SK-N-SH treated with all-trans-retinoic acid at 6 μM for 48 hours (cell line): ENCODE measurements around the gene SFMBT2.

Experiments
- ATAC-seq: fragments of 200-7000 bp; cut with Tn5 transposase; 3 replicates; pipeline ENCODE4 v1.9.1; 2020; ENCODE audit warnings: mild to moderate bottlenecking, moderate library complexity
- ARNTL ChIP-seq: fragments of 450-650 bp; formaldehyde crosslinking; IDR thresholded peaks from 2 replicates; pipeline ENCODE4 v1.5.0; 2020; ENCODE audit warnings: low read depth, mild to moderate bottlenecking, moderate library complexity, borderline replicate concordance
- BACH2 ChIP-seq: fragments of 250-450 bp; sonication (Bioruptor Pico); IDR thresholded peaks from 2 replicates; pipeline ENCODE4 v1.9.0; 2021; ENCODE audit warnings: mild to moderate bottlenecking, borderline replicate concordance
- CSDC2 ChIP-seq: fragments of 250-450 bp; sonication (Bioruptor Pico); IDR thresholded peaks from 2 replicates; pipeline ENCODE4 v1.5.0; 2020; ENCODE audit warnings: mild to moderate bottlenecking, moderate library complexity
- ESRRG ChIP-seq: fragments of 250-450 bp; sonication (Bioruptor Pico); IDR thresholded peaks from 2 replicates; pipeline ENCODE4 v1.6.1; 2021; ENCODE audit warnings: mild to moderate bottlenecking
- GLIS3 ChIP-seq: fragments of 250-450 bp; sonication (Bioruptor Pico); IDR thresholded peaks from 2 replicates; pipeline ENCODE4 v1.5.0; 2020; ENCODE audit warnings: mild to moderate bottlenecking, moderate library complexity
- ISL1 ChIP-seq: fragments of 250-450 bp; sonication (Bioruptor Pico); IDR thresholded peaks from 2 replicates; pipeline ENCODE4 v2.1.2; 2022; ENCODE audit warnings: mild to moderate bottlenecking, moderate library complexity
- PPARA ChIP-seq: fragments of 250-450 bp; sonication (Bioruptor Pico); IDR thresholded peaks from 2 replicates; pipeline ENCODE4 v1.5.0; 2020; ENCODE audit warnings: mild to moderate bottlenecking, borderline replicate concordance
- RARB ChIP-seq: fragments of 250-450 bp; sonication (Bioruptor Pico); IDR thresholded peaks from 2 replicates; pipeline ENCODE4 v1.8.0; 2021; ENCODE audit warnings: mild to moderate bottlenecking, moderate library complexity
- SNAI2 ChIP-seq: fragments of 250-450 bp; sonication (Bioruptor Pico); IDR thresholded peaks from 2 replicates; pipeline ENCODE4 v1.5.0; 2020; ENCODE audit warnings: mild to moderate bottlenecking, moderate library complexity
- ZC3H10 ChIP-seq: fragments of 250-450 bp; sonication (Bioruptor Pico); IDR thresholded peaks from 2 replicates; pipeline ENCODE4 v1.5.1; 2021; ENCODE audit warnings: mild to moderate bottlenecking, moderate library complexity
- ZFP3 ChIP-seq: fragments of 250-450 bp; sonication (Bioruptor Pico); IDR thresholded peaks from 2 replicates; pipeline ENCODE4 v1.5.0; 2020; ENCODE audit warnings: mild to moderate bottlenecking, moderate library complexity
- ZFP30 ChIP-seq: fragments of 450-650 bp; formaldehyde crosslinking; IDR thresholded peaks from 2 replicates; pipeline ENCODE4 v1.5.0; 2022; ENCODE audit warnings: mild to moderate bottlenecking, moderate library complexity
- ZNF70 ChIP-seq: fragments of 450-650 bp; formaldehyde crosslinking; IDR thresholded peaks from 2 replicates; pipeline ENCODE4 v1.5.0; 2020; ENCODE audit warnings: mild to moderate bottlenecking, moderate library complexity
- TF ChIP-seq, protein P1 (sequence below): fragments of 250-450 bp; sonication (Bioruptor Pico); IDR thresholded peaks from 2 replicates; pipeline ENCODE4 v1.5.0; 2020; ENCODE audit warnings: mild to moderate bottlenecking, moderate library complexity
- TF ChIP-seq, protein P2 (sequence below): fragments of 250-450 bp; sonication (Bioruptor Pico); IDR thresholded peaks from 2 replicates; pipeline ENCODE4 v1.5.1; 2020; ENCODE audit warnings: low read depth, mild to moderate bottlenecking, moderate library complexity
- TF ChIP-seq, protein P3 (sequence below): fragments of 250-450 bp; sonication (Bioruptor Pico); IDR thresholded peaks from 2 replicates; pipeline ENCODE4 v1.8.0; 2020; ENCODE audit warnings: mild to moderate bottlenecking, moderate library complexity, borderline replicate concordance
- TF ChIP-seq, protein P4 (sequence below): fragments of 250-450 bp; sonication (Bioruptor Pico); IDR thresholded peaks from 2 replicates; pipeline ENCODE4 v1.8.0; 2021; ENCODE audit warnings: low read depth, mild to moderate bottlenecking, moderate library complexity, borderline replicate concordance

Gene SFMBT2

DNA sequence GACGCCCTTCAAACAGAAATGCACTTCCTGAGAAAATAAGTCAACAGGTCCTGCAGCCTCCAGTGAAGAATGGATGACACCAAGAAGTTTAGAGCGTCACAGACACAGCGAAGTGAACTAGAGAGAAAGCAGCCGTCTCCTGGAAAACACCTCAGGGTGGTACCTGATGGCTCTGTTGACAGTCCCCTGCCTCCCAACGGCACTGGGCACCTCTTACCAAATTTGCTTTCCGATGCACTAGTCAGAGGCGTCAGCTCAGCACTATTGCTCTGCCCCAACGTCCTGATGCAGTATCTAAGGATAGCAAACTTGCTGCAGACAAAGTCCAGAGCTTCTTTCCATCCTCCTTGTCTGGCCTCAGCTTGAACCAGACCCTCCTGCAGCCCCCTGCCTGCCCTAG, 38.3 kb downstream of the SFMBT2 start:
- TF ChIP-seq ZFP30 (CRISPR knock-in tag) (no peak), PPARA (CRISPR knock-in tag) (no peak), BACH2 (CRISPR knock-in tag) (no peak), ARNTL (CRISPR knock-in tag) (no peak), GLIS3 (CRISPR knock-in tag) (no peak), ZFP3 (no peak), ISL1 (CRISPR knock-in tag) (no peak), ESRRG (CRISPR knock-in tag) (no peak), ZC3H10 (CRISPR knock-in tag) (no peak)
- TF ChIP-seq, protein P1, sequence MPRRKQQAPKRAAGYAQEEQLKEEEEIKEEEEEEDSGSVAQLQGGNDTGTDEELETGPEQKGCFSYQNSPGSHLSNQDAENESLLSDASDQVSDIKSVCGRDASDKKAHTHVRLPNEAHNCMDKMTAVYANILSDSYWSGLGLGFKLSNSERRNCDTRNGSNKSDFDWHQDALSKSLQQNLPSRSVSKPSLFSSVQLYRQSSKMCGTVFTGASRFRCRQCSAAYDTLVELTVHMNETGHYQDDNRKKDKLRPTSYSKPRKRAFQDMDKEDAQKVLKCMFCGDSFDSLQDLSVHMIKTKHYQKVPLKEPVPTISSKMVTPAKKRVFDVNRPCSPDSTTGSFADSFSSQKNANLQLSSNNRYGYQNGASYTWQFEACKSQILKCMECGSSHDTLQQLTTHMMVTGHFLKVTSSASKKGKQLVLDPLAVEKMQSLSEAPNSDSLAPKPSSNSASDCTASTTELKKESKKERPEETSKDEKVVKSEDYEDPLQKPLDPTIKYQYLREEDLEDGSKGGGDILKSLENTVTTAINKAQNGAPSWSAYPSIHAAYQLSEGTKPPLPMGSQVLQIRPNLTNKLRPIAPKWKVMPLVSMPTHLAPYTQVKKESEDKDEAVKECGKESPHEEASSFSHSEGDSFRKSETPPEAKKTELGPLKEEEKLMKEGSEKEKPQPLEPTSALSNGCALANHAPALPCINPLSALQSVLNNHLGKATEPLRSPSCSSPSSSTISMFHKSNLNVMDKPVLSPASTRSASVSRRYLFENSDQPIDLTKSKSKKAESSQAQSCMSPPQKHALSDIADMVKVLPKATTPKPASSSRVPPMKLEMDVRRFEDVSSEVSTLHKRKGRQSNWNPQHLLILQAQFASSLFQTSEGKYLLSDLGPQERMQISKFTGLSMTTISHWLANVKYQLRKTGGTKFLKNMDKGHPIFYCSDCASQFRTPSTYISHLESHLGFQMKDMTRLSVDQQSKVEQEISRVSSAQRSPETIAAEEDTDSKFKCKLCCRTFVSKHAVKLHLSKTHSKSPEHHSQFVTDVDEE, result no peak
- TF ChIP-seq, protein P2, sequence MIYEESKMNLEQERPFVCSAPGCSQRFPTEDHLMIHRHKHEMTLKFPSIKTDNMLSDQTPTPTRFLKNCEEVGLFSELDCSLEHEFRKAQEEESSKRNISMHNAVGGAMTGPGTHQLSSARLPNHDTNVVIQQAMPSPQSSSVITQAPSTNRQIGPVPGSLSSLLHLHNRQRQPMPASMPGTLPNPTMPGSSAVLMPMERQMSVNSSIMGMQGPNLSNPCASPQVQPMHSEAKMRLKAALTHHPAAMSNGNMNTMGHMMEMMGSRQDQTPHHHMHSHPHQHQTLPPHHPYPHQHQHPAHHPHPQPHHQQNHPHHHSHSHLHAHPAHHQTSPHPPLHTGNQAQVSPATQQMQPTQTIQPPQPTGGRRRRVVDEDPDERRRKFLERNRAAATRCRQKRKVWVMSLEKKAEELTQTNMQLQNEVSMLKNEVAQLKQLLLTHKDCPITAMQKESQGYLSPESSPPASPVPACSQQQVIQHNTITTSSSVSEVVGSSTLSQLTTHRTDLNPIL, result no peak
- TF ChIP-seq, protein P3, sequence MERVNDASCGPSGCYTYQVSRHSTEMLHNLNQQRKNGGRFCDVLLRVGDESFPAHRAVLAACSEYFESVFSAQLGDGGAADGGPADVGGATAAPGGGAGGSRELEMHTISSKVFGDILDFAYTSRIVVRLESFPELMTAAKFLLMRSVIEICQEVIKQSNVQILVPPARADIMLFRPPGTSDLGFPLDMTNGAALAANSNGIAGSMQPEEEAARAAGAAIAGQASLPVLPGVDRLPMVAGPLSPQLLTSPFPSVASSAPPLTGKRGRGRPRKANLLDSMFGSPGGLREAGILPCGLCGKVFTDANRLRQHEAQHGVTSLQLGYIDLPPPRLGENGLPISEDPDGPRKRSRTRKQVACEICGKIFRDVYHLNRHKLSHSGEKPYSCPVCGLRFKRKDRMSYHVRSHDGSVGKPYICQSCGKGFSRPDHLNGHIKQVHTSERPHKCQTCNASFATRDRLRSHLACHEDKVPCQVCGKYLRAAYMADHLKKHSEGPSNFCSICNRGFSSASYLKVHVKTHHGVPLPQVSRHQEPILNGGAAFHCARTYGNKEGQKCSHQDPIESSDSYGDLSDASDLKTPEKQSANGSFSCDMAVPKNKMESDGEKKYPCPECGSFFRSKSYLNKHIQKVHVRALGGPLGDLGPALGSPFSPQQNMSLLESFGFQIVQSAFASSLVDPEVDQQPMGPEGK (CRISPR knock-in tag), result no peak
- TF ChIP-seq, protein P4, sequence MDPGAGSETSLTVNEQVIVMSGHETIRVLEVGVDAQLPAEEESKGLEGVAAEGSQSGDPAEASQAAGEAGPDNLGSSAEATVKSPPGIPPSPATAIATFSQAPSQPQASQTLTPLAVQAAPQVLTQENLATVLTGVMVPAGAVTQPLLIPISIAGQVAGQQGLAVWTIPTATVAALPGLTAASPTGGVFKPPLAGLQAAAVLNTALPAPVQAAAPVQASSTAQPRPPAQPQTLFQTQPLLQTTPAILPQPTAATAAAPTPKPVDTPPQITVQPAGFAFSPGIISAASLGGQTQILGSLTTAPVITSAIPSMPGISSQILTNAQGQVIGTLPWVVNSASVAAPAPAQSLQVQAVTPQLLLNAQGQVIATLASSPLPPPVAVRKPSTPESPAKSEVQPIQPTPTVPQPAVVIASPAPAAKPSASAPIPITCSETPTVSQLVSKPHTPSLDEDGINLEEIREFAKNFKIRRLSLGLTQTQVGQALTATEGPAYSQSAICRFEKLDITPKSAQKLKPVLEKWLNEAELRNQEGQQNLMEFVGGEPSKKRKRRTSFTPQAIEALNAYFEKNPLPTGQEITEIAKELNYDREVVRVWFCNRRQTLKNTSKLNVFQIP (CRISPR knock-in tag), result no peak
- no peak for ATAC-seq

DNA sequence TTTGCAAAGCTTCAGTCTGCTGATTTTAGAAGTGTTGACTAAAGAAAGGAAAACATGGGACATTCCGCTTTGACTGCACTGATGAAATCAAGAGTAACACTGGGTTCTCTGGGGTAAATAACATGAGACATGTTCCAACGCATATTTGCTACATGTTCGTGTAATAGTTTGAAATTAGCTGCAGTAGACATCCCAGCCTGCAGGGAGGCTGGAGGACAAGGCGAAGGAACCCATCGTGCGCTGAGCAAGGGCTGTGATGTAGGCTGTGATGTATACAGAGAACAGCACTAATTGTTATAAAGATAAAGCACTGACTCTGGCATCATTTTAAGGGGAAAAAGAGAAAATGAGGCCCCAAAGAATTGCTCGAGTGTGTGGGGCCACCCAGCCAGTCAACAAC, 40.3 kb downstream of the SFMBT2 start:
- ATAC-seq, result no peak
- no peak for TF ChIP-seq RARB (CRISPR knock-in tag)
- TF ChIP-seq BACH2 (CRISPR knock-in tag), result no peak
- TF ChIP-seq, protein P2, result no peak
- TF ChIP-seq ZNF70 (CRISPR knock-in tag), result no peak
- TF ChIP-seq, all 23 proteins: peak for 0

DNA sequence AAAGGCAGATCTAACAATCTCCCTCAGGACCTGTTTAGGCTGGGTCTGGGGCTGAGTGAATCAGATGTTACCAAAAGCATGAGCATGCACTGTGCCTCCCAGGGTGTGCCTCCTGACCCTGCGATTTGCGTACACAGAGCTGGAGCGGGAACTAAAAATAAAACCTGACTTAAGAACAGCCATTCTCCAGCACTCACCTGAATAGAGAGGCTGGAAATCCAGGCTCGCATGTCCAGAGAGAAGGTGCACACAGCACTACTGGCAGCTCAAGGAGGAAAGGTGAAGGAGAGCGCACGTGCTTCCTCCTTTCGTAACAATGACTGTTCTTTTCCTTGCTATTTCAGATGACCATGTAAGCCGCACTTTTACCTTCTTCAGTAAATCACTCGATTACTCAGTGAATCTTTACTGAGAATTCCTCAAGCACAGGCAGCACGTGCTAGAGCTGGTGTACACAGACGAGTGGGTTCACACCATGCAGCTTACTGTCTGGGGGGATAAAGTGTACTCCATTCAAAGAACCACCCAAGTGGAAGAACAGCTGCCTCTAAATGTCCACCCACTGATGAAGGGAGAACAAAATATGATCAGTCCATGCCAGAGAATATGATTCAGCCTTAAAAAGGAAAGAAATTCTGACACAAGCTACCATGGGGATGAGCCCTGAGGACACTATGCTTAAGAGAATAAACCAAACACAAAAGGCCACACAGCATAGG, 45.6 kb downstream of the SFMBT2 start:
- TF ChIP-seq PPARA (CRISPR knock-in tag) (no peak), ESRRG (CRISPR knock-in tag) (no peak), ZFP3 (no peak), ZFP30 (CRISPR knock-in tag) (no peak), SNAI2 (no peak), ZNF70 (CRISPR knock-in tag) (no peak), CSDC2 (no peak)
- TF ChIP-seq, protein P1, result no peak
- no peak for ATAC-seq
